Upper lobe of left lung (tissue), 4 donors: ENCODE results near the gene ATP11C.

Experiments used
- EP300 ChIP-seq, 4 donors: sonication (generic); formaldehyde crosslinking; IDR thresholded peaks; one replicate each; pipeline ENCODE4 v1.5.1; 2017; ENCODE audit warnings: antibody characterized with exemption in 4 of 4, control low read depth in 2 of 4
- POLR2A ChIP-seq, 4 donors: fragments of 450-650 bp; IDR thresholded peaks; one replicate each; pipeline ENCODE4 v1.5.1; 2016 to 2017; ENCODE audit warnings: antibody characterized with exemption in 4 of 4, mild to moderate bottlenecking in 2 of 4
- TF ChIP-seq, protein P1 (sequence below), 6 experiments: fragments of 450-650 bp in 4 of 6; fragments of 200-600 bp in 2 of 6; sonication (generic) in 2 of 6; IDR thresholded peaks; one replicate each; pipeline ENCODE4 v1.5.1; 2016 to 2019; ENCODE audit warnings: antibody characterized with exemption in 6 of 6

DNA sequence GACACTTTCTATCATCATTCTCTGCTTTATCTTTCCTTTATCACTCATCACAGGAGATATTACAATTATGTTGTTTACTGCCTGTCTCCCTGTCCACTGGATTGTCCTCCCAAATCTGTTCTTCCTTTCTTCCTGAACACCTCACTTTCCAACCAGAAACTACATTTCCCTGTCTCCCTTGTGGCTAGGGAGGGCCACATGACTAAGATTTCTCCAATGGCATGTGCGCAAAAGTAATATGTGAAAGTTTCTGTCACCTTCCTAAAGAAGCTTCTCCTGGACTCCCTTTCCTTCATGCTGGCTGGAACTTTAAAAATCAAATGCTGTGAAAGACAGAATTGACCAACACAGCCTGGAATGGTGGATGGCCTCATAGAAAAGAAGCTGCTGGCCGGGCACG is 25.8 kb downstream of the ATP11C start:
- TF ChIP-seq, protein P1, sequence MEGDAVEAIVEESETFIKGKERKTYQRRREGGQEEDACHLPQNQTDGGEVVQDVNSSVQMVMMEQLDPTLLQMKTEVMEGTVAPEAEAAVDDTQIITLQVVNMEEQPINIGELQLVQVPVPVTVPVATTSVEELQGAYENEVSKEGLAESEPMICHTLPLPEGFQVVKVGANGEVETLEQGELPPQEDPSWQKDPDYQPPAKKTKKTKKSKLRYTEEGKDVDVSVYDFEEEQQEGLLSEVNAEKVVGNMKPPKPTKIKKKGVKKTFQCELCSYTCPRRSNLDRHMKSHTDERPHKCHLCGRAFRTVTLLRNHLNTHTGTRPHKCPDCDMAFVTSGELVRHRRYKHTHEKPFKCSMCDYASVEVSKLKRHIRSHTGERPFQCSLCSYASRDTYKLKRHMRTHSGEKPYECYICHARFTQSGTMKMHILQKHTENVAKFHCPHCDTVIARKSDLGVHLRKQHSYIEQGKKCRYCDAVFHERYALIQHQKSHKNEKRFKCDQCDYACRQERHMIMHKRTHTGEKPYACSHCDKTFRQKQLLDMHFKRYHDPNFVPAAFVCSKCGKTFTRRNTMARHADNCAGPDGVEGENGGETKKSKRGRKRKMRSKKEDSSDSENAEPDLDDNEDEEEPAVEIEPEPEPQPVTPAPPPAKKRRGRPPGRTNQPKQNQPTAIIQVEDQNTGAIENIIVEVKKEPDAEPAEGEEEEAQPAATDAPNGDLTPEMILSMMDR (IDR thresholded peaks at IDR 0.05) = no peak
- TF ChIP-seq EP300 (IDR thresholded peaks at IDR 0.05) = no peak
- no peak for TF ChIP-seq POLR2A (IDR thresholded peaks at IDR 0.05)
